NCI-H526 treated with DMSO at 0.1 percent for 48 hours (cell line): ENCODE measurements around the gene KNDC1.
"Not testable (repeated sequence)": the region's sequence is repeated elsewhere in the genome, so short reads cannot be mapped to it uniquely, and the experiment has no call there.

Experiments
- DNase-seq: peaks from one replicate; lab custom pipeline; 2025; lab: John Stamatoyannopoulos, UW

KNDC1 gene

GRCh38 chr10:133161486-133162109 is 1.6 kb downstream of the KNDC1 start:
- no peak for DNase-seq

DNA sequence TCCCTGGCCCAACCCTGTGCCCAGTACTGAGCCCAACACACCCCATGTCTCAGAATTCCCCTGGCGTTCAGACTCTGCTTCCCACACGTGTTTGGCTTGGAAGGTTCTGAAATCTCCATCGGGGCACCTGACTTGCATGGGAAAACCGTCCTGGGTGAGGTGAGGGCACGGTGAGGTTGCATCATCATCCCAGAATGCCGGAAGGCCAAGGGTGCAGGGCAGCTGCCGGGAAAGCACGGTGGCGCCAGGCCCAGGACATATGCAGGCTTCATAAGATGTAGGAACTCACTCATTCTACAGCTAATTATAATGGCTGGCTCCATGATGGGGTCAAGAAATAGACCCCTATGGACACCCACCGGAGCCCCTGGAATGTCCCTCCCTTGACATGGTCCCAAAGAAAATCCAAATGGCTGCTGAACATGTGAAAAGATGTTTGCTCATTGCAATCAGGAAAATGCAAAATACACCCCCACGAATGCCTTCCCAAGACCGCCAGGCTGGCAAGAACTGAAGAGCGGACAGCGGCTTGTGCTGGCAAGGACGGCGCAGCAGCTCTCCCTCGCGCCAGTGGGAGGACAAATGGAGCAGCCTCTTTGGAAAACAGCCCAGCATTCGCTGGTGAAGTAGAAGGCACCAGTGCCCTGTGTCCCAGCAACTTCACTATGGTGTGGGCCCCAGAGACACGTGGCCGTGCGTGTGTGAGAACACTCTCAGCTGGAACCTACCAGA is 2.3 kb downstream of the KNDC1 start:
- no peak for DNase-seq

- no peak for DNase-seq
Measured at GRCh38 chr10:133162910-133163856, 3.2 kb downstream of the KNDC1 start.

DNA sequence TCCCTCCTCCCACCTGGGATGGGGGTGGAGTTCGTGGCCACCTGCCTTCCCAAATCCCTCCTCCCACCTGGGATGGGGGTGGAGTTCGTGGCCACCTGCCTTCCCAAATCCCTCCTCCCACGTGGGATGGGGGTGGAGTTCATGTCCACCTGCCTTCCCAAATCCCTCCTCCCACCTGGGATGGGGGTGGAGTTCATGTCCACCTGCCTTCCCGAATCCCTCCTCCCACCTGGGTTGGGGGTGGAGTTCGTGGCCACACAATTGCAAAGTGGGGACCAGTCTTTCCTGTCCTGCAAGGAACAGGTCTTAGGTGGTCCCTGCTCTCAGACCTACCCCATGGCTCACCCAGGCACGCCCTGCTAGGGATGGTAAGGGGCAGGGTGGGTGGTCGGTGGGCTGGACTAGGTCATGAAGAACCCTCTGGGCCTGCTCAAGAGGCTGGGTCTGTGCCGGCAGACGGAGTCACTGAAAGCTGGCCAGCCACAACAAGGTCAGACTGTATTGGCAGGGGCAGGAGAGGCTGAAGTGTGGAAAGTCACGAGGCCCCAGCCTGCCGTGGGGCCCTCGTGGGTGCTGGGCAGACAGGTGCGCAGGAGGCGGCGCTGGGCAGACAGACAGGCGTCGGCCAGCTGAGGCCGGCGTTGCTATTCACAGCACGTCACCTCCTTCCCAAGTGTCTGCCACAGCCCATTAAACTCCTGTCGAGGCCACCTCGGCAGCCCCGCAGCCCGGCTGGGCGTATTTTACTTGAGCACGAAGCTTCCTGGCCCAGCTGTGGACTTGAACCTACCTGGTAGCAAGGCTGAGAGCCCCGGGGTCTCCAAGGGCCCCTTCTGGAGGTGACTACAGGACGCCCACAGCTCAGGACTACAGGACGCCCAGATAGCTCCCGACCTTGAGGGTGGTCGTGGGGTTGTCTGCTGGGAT is 4.1 kb downstream of the KNDC1 start:
- DNase-seq = no peak

- no peak for DNase-seq
Measured at GRCh38 chr10:133164816-133165555, 5.0 kb downstream of the KNDC1 start.

GRCh38 chr10:133165556-133166503 is 5.8 kb downstream of the KNDC1 start:
- DNase-seq = no peak

DNA sequence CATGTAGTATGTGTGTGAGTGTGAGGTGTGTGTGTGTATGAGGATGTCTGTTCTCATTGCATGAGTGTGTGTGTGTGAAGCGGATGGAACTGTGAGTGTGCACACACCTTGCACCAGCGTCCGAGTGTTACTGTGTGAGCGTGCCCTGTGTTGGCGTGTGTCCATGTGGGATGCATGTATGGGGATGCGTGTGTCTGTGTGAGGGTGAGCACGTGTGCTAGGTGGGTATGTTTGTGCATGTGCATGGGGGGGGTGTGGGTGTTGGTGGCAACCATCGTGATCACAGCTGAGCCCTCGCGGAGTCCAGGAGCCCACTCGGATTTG is 6.4 kb downstream of the KNDC1 start:
- DNase-seq = no peak

DNA sequence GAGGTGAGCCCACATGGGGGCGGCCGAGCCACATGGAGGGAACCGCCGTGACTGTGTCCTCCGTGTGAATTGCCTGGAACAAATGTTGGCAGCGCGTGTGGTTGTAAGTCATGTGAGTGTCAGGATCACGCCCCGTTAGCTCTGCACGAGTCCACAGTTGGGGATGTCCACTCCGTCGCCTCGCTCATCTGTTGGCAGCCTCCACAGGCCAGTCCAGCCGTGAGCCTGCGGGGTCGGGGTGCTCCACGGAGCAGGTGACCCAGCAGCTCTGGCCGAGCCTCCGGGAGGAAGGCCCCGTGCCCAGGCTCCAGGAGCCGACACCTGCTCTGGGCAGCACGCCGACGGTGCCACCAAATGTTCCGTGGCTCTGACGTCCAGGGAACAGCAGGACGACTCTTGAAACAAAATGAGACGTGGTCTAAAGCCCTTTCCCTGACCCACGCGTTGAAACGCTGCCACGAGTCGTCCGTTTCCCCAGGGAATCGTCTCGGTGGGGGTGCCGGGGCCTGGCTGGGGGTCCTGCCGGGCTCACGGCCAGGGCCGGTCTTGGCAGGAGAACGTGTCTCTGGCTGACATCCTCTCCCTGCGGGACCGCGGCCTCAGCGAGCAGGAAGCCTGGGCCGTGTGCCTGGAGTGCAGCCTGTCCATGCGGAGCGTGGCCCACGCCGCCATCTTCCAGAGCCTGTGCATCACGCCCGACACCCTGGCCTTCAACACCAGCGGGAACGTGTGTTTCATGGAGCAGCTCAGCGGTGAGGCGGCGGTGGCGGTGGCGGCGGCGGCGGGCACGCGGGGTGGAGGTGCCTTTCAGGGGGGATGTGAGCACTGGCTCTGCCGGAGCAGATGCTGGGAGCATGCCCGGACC is 7.0 kb downstream of the KNDC1 start:
- DNase-seq = no peak

- DNase-seq = no peak
Measured at GRCh38 chr10:133167693-133168616, 7.9 kb downstream of the KNDC1 start.

GRCh38 chr10:133168617-133169031 is 8.6 kb downstream of the KNDC1 start:
- DNase-seq = no peak

- no peak for DNase-seq
Measured at GRCh38 chr10:133169173-133169947, 9.3 kb downstream of the KNDC1 start.

DNA sequence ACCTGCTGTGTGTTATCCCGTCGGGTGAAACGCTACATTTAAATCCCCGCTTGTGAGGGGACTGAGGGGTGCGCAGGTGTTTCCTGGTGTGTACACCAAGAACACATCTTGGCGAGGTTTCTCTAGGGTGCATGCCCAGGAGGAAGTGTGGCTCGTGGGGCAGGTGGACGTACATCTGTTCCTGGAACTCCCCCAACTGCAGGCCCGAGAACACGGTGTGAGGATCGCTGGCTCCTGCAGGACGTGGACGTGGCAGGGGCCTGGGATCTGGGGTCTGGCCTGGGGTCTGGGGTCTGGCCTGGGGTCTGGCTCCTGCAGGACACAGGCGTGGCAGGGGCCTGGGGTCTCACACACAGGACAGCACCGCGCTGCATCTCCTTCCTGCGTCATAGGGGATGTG is 10.1 kb downstream of the KNDC1 start:
- DNase-seq = no peak

DNA sequence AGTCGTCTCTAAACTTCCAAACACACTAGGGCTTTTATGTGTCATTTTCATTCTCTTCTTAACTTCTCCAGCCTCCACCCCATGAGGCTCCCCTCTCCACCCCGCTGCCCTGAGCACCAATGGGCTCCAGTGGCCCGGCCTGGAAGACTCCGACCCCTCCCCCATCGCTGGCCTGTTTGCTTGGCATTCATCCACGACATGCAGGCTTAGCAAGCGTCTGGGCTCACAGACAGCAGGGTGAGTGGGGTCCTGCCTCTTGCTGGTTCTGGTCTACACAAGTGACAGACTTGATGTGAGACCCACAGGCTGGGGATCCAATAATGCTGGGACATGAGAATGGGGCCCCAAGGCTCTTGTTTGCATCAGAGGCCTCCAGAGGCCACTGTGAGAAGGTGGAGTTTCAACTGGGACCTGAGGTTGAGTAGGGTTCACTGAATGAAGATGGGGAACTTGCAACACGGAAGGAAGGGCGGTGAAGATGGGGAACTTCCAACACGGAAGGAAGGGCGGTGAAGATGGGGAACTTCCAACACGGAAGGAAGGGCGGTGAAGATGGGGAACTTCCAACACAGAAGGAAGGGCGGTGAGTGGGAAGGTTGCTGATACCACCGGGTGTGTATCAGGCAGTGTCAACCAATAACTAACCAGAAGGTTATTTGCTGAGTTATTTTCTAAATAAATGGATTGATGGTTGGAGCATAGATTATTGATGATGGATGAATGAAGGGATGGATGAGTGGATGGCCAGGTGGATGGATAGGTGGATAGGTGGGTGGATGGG is 14.0 kb downstream of the KNDC1 start:
- no peak for DNase-seq

DNA sequence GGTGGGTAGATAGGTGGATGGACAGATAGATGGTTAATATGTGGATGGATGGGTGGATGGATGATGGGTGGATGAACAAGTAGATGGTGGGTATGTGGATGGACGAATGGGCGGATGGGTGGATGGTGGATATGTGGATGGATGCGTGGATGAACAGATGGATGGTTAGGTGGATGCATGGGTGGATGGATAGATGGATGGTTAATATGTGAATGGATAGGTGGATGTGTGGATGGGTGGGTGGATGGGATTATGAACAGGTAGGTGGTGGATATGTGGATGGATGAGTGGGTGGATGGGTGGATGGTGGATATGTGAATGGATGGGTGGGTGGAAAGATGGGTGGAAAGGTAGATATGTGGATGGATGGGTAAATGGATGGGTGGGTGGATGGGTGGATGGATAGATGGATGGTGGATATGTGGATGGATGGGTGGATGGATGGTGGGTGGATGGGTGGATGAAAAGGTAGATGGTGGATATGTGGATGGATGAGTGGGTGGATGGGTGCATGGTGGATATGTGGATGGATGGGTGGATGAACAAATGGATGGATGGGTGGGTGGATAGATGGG is 14.8 kb downstream of the KNDC1 start:
- DNase-seq = no peak

DNA sequence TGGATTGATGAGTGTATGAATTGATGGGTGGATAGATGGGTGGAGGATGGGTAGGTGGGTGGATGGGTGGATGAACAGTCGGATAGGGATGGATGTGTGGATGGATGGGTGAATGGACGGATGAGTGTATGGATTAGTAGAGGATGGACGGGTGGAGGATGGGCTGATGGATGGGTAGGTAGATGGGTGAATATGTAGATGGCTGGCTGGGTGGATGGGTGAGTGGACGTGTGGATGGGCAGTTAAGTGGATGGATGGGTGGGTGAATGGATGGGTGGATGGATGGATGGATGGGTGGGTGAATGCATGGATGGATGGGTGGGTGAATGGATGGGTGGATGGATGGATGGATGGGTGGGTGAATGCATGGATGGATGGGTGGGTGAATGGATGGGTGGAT is 15.6 kb downstream of the KNDC1 start:
- DNase-seq = not testable (repeated sequence)

- DNase-seq = no peak
Measured at GRCh38 chr10:133176546-133176945, 16.5 kb downstream of the KNDC1 start.
